K562 (cell line): ENCODE measurements around the gene SEMA6C. TPM values are rescaled to one million over a fixed set of nuclear protein-coding genes. Genes with fewer than 3 reads are reported as not detected.

ENCODE experiments used
- ATF1 ChIP-seq, 2 experiments: fragments of 450-650 bp in 1 of 2; IDR thresholded peaks; 2 replicates each; pipeline ENCODE4 v1.6.1; 2016; ENCODE audit warnings: missing compliant biosample characterization in 1 of 2, missing genetic modification characterization in 1 of 2
- CBFA2T3 ChIP-seq: fragments of 450-650 bp; IDR thresholded peaks from 2 replicates; pipeline ENCODE4 v1.6.1; 2017
- CBX1 ChIP-seq: sonication (generic); IDR thresholded peaks from 2 replicates; pipeline ENCODE4 v1.6.1; 2016; ENCODE audit warnings: antibody characterized with exemption, low read depth, mild to moderate bottlenecking
- CHCHD3 ChIP-seq: fragments of 250-450 bp; sonication (Bioruptor Pico); IDR thresholded peaks from 2 replicates; pipeline ENCODE4 v2.1.2; 2022; ENCODE audit warnings: mild to moderate bottlenecking
- ELK3 ChIP-seq: fragments of 450-650 bp; formaldehyde crosslinking; IDR thresholded peaks from 2 replicates; pipeline ENCODE4 v1.4.0; 2020; ENCODE audit warnings: mild to moderate bottlenecking
- ETV5 ChIP-seq: sonication (generic); formaldehyde crosslinking; IDR thresholded peaks from 2 replicates; pipeline ENCODE4 v1.4.0; 2020; ENCODE audit warnings: low read depth, mild to moderate bottlenecking, missing genetic modification reagents
- GABPB2 ChIP-seq: fragments of 250-450 bp; sonication (Bioruptor Pico); conservative IDR thresholded peaks from 2 replicates; pipeline ENCODE4 v1.5.1; 2021; ENCODE audit warnings: mild to moderate bottlenecking
- MBD1 ChIP-seq: fragments of 250-450 bp; sonication (Bioruptor Pico); IDR thresholded peaks from 2 replicates; pipeline ENCODE4 v1.8.0; 2022; ENCODE audit warnings: inconsistent platforms
- NRF1 ChIP-seq, 2 experiments: fragments of 450-650 bp; IDR thresholded peaks in 1 of 2; conservative IDR thresholded peaks in 1 of 2; 2 replicates each; pipeline ENCODE4 v1.6.1; 2014; ENCODE audit warnings: mild to moderate bottlenecking in 2 of 2
- RERE ChIP-seq: sonication (generic); formaldehyde crosslinking; IDR thresholded peaks from 2 replicates; pipeline ENCODE4 v1.8.0; 2023; ENCODE audit warnings: missing genetic modification reagents, mild to moderate bottlenecking, borderline replicate concordance
- SRF ChIP-seq, 2 experiments: fragments of 250-450, 450-650 bp in 1 of 2; sonication (Bioruptor Pico) in 1 of 2; sonication (generic) in 1 of 2; formaldehyde crosslinking; IDR thresholded peaks; 2 replicates each; pipeline versions ENCODE4 v1.5.0 to v1.5.1; 2020 to 2022; ENCODE audit warnings: mild to moderate bottlenecking in 1 of 2, missing genetic modification reagents in 1 of 2
- TCF15 ChIP-seq: fragments of 250-450 bp; sonication (Bioruptor Pico); IDR thresholded peaks from 2 replicates; pipeline ENCODE4 v1.8.0; 2022; ENCODE audit warnings: moderate library complexity, mild to moderate bottlenecking, inconsistent platforms
- TCF3 ChIP-seq: sonication (generic); formaldehyde crosslinking; IDR thresholded peaks from 2 replicates; pipeline ENCODE4 v1.4.0; 2020; ENCODE audit warnings: mild to moderate bottlenecking, missing genetic modification reagents
- TSC22D4 ChIP-seq: fragments of 450-650 bp; IDR thresholded peaks from 2 replicates; pipeline ENCODE4 v1.6.1; 2016; ENCODE audit warnings: missing genetic modification characterization, missing biosample characterization, control low read depth
- ZNF444 ChIP-seq: fragments of 250-450 bp; sonication (Bioruptor Pico); IDR thresholded peaks from 2 replicates; pipeline ENCODE4 v1.4.0; 2020; ENCODE audit warnings: mild to moderate bottlenecking, moderate library complexity
- ZSCAN32 ChIP-seq: fragments of 450-650 bp; formaldehyde crosslinking; IDR thresholded peaks from 2 replicates; pipeline ENCODE4 v1.4.0; 2020; ENCODE audit warnings: mild to moderate bottlenecking, moderate library complexity
- polyA plus RNA-seq, 8 experiments: library from polyadenylated mRNA; depleted of rRNA in 4 of 8; stranded (reverse) in 5 of 8; unstranded in 3 of 8; fragments of >200 nt; fragmentation: Nextera tagmentation in 2 of 8; fragmentation: Illumina TruSeq in 1 of 8; extraction: Ambion mirVana in 2 of 8; extraction: Trizol in 1 of 8; gene quantifications; 2 replicates each; pipeline versions ENCODE4 v1.2.1 to v1.2.3, GENCODE V29; 2011 to 2014; ENCODE audit warnings: inconsistent platforms in 1 of 8, missing spikeins in 1 of 8
- total RNA-seq, 7 experiments: library from RNA; depleted of rRNA in 6 of 7; stranded (reverse); fragments of >200 nt in 6 of 7; fragmentation: Illumina TruSeq in 2 of 7; extraction: Trizol in 2 of 7; gene quantifications; 2 replicates each; pipeline versions ENCODE4 v1.2.1 to v1.2.3, GENCODE V29; 2011 to 2021; ENCODE audit warnings: low replicate concordance in 1 of 7
- TF ChIP-seq, protein P1 (sequence below): fragments of 450-650 bp; IDR thresholded peaks from 2 replicates; pipeline ENCODE4 v1.7.0; 2016; ENCODE audit warnings: borderline replicate concordance

The SEMA6C gene
- total and polyA plus RNA-seq, 9 of the 15 experiments (the other 6 are each of a cell fraction or from before 2014, with no cell fraction given), result 0.03 to 4.6 (median 0.95) TPM

DNA sequence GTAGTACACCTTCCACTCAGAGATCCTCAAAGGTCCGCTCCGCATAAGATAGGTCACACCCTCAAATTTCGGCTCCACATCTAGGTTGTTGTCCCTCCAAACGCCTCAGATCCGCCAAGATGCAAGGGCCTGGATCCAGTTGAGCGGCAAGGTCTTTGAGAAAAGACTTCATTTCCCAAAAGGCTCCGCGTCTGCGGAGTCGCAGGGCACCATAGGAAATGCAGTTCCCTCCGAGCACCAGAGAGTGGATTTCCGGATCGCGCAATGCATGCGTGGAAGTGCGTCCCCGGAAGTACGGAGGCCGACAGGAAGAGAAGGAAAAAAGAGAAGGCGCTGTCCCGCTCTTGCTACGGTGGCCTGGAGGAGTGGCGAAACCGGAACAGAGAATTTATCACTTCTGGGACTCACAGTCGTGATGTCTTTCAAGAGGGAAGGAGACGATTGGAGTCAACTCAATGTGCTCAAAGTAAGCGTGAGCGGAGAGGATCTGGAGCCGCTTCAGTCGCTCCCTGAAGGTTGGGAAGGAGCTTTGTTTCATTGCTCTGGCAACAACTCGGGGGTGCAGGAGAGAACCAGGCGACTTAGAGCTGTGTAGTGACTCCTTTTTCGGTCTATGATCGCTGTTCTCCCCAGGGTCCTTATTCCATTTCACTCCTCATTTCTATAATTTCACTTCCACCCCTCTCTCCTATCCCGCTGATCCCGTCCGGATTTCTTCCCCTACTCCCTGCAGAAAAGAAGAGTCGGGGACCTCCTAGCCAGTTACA is 19.5 kb upstream of the SEMA6C start, which contains the start of the genes LYSMD1 and SCNM1 (continued):
- TF ChIP-seq CBX1 (no peak), TCF3 (CRISPR knock-in tag) (peak; percentile 23; the same call in 1 of the 2 replicates), SRF (CRISPR knock-in tag; IDR thresholded peaks at IDR 0.05) (no peak), NRF1 (conservative IDR thresholded peaks at IDR 0.05 in 1 of 2, IDR thresholded peaks at IDR 0.05 in 1 of 2) (peak; percentile 75 to 81), ATF1 (CRISPR knock-in tag; IDR thresholded peaks at IDR 0.05) (no peak), ATF1 (tag; IDR thresholded peaks at IDR 0.05) (peak; percentile 89), ZSCAN32 (CRISPR knock-in tag) (no peak), RERE (CRISPR knock-in tag) (no peak), ZNF444 (CRISPR knock-in tag) (no peak), ETV5 (CRISPR knock-in tag) (peak; percentile 100), MBD1 (CRISPR knock-in tag) (no peak), TCF15 (CRISPR knock-in tag) (no peak), ELK3 (CRISPR knock-in tag) (no peak), CBFA2T3 (no peak), TSC22D4 (no peak), GABPB2 (CRISPR knock-in tag) (no peak), CHCHD3 (no peak)
- TF ChIP-seq, protein P1, sequence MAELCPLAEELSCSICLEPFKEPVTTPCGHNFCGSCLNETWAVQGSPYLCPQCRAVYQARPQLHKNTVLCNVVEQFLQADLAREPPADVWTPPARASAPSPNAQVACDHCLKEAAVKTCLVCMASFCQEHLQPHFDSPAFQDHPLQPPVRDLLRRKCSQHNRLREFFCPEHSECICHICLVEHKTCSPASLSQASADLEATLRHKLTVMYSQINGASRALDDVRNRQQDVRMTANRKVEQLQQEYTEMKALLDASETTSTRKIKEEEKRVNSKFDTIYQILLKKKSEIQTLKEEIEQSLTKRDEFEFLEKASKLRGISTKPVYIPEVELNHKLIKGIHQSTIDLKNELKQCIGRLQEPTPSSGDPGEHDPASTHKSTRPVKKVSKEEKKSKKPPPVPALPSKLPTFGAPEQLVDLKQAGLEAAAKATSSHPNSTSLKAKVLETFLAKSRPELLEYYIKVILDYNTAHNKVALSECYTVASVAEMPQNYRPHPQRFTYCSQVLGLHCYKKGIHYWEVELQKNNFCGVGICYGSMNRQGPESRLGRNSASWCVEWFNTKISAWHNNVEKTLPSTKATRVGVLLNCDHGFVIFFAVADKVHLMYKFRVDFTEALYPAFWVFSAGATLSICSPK, result peak; percentile 97
